Measurements from ENCODE around the gene PLXNA3.

PLXNA3 gene

DNA sequence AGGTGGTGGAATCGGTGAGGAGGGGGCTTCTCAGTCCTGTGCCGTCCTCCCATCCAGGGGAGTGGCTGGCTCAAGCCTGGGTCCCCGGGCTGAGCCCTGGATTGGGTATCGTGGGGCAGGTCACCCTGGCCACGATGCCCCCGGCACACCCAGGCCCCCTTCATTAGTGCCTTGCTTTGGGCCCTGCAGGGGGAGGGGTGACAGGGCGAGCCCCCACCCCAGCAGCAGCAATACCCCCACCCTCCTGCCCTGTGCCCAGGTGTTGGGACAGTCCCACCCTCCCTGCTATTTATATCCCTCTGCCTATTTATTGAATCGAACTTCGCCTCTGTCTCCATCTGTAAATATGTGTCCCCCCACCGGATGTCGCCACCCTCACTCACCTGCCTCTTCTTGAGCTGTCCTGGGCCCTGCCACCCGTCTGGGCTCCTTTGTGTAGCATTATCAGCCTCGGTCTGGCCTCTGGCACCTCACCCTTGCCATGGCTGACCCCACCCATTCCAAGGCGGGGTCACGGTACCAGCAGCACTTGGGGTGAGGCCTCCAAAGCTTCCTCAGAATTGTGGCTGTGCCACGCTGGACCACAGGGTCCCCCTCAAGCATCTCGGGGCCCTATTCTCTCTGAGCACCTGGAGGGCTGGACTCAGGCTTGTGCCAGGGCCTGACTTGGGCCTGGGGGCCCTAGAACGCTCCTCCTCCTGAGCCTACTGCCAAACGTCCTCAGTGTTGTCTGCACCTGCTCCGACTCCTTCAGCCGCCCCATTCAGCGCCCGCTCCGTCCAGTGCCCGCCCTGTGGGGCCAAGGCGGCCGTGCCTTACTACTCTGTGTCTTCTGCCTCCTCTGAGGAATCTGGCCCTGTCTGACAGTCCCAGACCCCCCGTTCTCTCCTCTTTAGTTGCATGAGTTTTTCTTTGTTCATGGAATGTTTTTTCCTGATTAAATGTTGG, 14.9 kb downstream of the PLXNA3 start:
- Histone ChIP-seq H3K27ac (no peak overlapping the region), H3K9ac (ENCODE audit: insufficient read length) (no peak overlapping the region), H3K36me3 (ENCODE audit: insufficient read depth, low read length) (no peaks in the 10 kb centered on the region; the same call in 1 of the 2 replicates), H3K4me3 (no peak overlapping the region), H3K9me3 (ENCODE audit: low read depth, low read length) (no peaks in the 10 kb centered on the region)
- TF ChIP-seq EZH2 (IDR thresholded peaks at IDR 0.05) (no peak), POLR2AphosphoS5 (IDR thresholded peaks at IDR 0.05; ENCODE audit: borderline replicate concordance, low read depth, low read length) (no peak), FOXP2 (optimal IDR thresholded peaks at IDR 0.05; ENCODE audit: control extremely low read depth, extremely low read length, insufficient read depth) (no peak)
- DNase-seq (ENCODE audit: low read depth, low spot score): no peak

DNA sequence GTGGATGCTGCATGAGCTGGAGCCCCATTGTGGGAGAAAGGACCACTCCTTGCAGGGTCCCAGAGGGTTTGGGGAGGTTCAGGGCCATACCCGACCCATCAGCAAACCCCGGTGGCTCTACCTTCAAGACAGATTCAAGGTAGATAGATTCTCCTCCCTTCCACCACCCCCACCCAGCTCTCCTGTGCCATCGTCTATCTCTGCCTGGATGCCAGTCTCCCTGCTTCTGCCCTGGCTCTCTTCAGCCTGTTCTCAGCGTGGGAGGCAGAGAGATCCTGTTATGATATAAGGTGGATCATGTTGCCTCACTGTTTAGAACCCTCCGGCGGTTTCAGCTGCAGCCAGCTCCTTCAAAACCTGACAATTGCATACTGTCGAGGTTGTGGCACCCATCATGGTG, 15.6 kb downstream of the PLXNA3 start:
- no peaks in the 10 kb centered on the region; the same call in 1 of the 2 replicates for H3K36me3 ChIP-seq (ENCODE audit: insufficient read depth, low read length)
- no peak overlapping the region for H3K4me3 ChIP-seq
- no peak overlapping the region for H3K9ac ChIP-seq (ENCODE audit: insufficient read length)
- H3K9me3 ChIP-seq (ENCODE audit: low read depth, low read length): no peaks in the 10 kb centered on the region
- TF ChIP-seq EZH2 (IDR thresholded peaks at IDR 0.05): no peak
- TF ChIP-seq FOXP2 (optimal IDR thresholded peaks at IDR 0.05; ENCODE audit: control extremely low read depth, extremely low read length, insufficient read depth): no peak
- TF ChIP-seq POLR2AphosphoS5 (IDR thresholded peaks at IDR 0.05; ENCODE audit: borderline replicate concordance, low read depth, low read length): no peak
- no peak for DNase-seq (ENCODE audit: low read depth, low spot score)
- H3K27ac ChIP-seq: no peak overlapping the region

DNA sequence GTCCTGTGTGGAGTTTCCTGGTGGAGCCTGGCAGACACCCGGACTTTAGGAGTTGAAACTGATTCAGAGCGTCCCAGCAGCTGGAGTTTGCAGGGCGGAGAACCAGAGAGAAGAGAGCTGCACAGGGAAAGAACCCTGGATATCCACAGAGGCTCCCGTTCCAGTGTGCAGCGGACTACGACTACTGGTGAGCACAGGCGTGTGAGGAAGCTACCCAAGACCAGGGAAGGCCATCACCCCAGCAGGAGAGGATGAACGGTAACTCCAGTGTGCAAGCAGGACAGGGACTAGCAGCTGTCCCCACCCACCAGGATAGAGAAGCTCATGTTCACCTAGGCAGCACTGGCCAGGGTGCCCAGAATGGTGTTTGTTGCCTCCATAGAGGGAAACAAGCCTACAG, 18.7 kb downstream of the PLXNA3 start:
- DNase-seq (ENCODE audit: low read depth, low spot score): no peak
- no peak overlapping the region for H3K27ac ChIP-seq
- H3K36me3 ChIP-seq (ENCODE audit: insufficient read depth, low read length): no peaks in the 10 kb centered on the region
- H3K9me3 ChIP-seq (ENCODE audit: low read depth, low read length): no peaks in the 10 kb centered on the region
- TF ChIP-seq FOXP2 (optimal IDR thresholded peaks at IDR 0.05; ENCODE audit: control extremely low read depth, extremely low read length, insufficient read depth) (no peak), EZH2 (IDR thresholded peaks at IDR 0.05) (no peak), POLR2AphosphoS5 (IDR thresholded peaks at IDR 0.05; ENCODE audit: borderline replicate concordance, low read depth, low read length) (no peak)
- H3K9ac ChIP-seq (ENCODE audit: insufficient read length): no peak overlapping the region
- H3K4me3 ChIP-seq: no peak overlapping the region

DNA sequence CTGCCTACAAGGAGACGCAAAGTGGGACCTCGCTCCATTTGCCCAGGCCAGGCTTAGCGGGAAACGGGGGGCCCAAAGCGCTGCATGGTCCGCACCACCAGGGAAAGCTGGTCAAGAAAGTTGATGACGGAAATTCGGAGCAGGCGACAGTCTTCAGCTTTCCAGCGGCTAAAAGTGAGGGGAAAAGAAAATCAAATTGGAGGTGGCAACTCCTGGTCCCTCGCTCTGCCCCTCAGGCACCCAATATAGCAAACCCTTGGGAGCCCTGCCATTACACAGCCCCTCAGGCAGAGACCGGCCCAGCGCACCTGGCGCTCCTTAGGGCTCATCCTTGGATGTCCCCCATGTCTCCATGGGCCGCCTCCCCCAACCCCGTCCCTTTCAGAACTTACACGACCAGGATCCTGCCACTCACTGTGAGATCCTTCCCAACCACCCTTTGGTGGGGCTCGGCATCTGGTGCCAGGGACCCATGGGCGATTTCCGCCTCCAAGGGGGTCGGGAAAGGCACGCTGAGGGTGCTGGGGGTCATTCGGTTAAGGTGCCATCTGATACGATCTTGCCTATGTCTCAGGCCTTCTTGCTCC, 19.9 kb downstream of the PLXNA3 start:
- TF ChIP-seq EZH2 (IDR thresholded peaks at IDR 0.05): no peak
- TF ChIP-seq POLR2AphosphoS5 (IDR thresholded peaks at IDR 0.05; ENCODE audit: borderline replicate concordance, low read depth, low read length): no peak
- no peak for TF ChIP-seq FOXP2 (optimal IDR thresholded peaks at IDR 0.05; ENCODE audit: control extremely low read depth, extremely low read length, insufficient read depth)
- Histone ChIP-seq H3K27ac (no peak overlapping the region), H3K4me3 (peak overlapping the region; percentile 79), H3K9ac (ENCODE audit: insufficient read length) (peak overlapping the region; percentile 62), H3K9me3 (ENCODE audit: low read depth, low read length) (no peaks in the 10 kb centered on the region), H3K36me3 (ENCODE audit: insufficient read depth, low read length) (no peaks in the 10 kb centered on the region)
- no peak for DNase-seq (ENCODE audit: low read depth, low spot score)

DNA sequence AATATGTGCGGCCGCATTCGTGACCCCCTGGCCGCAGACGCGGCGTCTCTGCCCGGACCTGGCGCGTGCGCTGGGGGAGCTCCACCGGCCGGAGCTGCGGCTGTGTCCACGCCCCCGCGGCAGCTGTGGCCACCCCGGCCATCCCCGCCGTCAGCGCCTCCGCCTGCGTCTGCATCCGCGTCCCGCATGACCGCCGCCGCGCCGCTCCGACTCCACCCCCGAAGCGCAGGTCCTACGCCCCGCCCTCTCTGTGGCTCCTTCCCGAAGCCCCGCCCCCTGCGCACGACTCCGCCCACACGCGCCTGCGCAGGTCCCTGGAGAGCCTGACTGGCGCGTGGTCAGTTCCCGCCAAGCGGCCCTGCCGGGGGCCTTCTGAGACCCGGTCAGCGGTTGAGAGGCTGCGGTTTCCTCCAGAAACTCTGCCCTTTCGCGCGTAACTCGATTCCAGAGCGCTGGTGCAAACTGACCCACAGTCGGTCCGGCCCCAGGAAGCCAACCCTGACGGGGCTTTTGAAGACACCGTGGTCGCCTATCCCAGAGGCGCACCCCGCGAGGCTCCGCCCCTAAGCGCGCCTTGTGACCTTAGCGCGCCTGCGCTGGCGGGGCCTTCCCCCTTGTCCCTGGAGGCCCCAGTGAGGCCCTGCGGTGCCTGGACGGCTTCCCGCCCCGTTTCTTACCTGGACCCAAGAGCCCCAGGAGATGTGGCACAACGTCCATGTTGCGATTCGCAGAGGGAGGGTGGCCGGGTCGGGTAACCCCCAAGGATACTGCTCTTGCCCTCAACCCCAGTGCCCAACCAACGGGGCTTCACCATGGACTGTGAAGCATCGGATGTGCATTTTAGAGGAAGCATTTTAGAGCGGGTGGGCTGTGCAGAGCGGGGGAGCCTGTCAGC, 20.9 kb downstream of the PLXNA3 start, which contains the start of gene LAGE3:
Gene LAGE3, minus strand, starts transcription at position 554 of the 895 bp plus-strand sequence. Its CDS starts 366 bp downstream, at position 188.
- Histone ChIP-seq H3K9ac (ENCODE audit: insufficient read length) (peak within 1 kb of the TSS; percentile 62), H3K36me3 (ENCODE audit: insufficient read depth, low read length) (no peaks in the 10 kb centered on the region), H3K27ac (peak within 1 kb of the TSS; percentile 80), H3K9me3 (ENCODE audit: low read depth, low read length) (no peaks in the 10 kb centered on the region), H3K4me3 (peak within 1 kb of the TSS; percentile 79)
- TF ChIP-seq FOXP2 (optimal IDR thresholded peaks at IDR 0.05; ENCODE audit: control extremely low read depth, extremely low read length, insufficient read depth): no peak
- peak; percentile 72; the same call in 1 of the 2 replicates for TF ChIP-seq POLR2AphosphoS5 (IDR thresholded peaks at IDR 0.05; ENCODE audit: borderline replicate concordance, low read depth, low read length)
- TF ChIP-seq EZH2 (IDR thresholded peaks at IDR 0.05): no peak
- DNase-seq (ENCODE audit: low read depth, low spot score): peak; percentile 16

DNA sequence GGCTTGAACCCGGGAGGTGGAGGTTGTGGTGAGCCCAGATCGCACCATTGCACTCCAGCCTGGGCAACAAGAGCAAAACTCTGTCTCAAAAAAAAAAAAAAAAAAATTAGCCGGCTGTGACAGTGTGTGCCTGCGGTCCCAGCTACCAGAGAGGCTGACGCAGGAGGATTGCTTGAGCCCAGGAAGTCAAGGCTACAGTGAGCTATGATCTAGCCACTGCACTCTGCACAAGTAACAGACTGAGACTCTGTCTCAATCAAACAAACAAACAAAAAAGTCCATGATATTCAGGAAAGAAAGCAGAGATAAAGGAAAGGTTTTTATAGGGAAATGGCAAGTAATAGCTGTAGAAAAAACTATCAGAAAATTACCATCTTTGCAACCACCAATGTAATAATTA, 23.1 kb downstream of the PLXNA3 start:
- DNase-seq (ENCODE audit: low read depth, low spot score): no peak
- H3K9ac ChIP-seq (ENCODE audit: insufficient read length): no peak overlapping the region
- H3K4me3 ChIP-seq: no peak overlapping the region
- no peak for TF ChIP-seq POLR2AphosphoS5 (IDR thresholded peaks at IDR 0.05; ENCODE audit: borderline replicate concordance, low read depth, low read length)
- TF ChIP-seq EZH2 (IDR thresholded peaks at IDR 0.05): no peak
- no peak for TF ChIP-seq FOXP2 (optimal IDR thresholded peaks at IDR 0.05; ENCODE audit: control extremely low read depth, extremely low read length, insufficient read depth)
- no peak overlapping the region for H3K27ac ChIP-seq
- no peaks in the 10 kb centered on the region for H3K9me3 ChIP-seq (ENCODE audit: low read depth, low read length)
- peaks cover 7% of the 10 kb centered on the region; the same call in 1 of the 2 replicates for H3K36me3 ChIP-seq (ENCODE audit: insufficient read depth, low read length)

DNA sequence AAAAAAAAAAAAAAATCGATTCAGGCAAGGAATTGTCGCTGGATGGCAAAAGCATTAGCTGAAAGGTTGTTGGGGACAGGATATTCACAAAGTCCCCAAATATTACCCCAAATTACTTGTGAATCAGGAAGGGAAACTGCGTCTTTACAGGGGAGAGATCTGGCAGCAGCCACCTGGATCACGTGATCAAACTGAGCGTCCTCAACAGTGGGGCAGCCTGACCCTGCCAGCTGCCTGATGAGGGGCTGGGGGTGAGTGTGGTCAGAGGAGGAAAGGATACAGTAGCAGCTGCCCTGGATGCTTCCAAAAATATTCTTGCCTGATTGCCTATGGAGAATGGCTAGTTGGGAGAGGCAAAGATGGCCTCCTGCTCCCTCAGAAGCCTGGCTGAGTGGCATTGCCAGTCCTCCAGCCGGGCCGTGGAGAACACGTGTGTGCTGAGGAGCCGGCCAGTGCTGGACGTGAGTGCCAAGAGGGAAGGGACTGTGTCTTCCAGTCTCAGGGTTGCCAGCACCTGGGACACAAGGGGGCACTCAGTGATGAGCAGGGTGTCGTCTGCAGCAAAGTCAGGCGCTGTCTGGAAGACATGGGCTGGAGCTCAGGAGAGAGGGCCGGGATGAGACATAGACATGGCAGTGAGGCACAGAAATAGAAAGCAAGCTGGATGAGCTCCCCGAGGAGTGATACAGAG, 24.0 kb downstream of the PLXNA3 start:
- Histone ChIP-seq H3K4me3 (no peak overlapping the region), H3K36me3 (ENCODE audit: insufficient read depth, low read length) (peaks cover 7% of the 10 kb centered on the region; the same call in 1 of the 2 replicates), H3K9ac (ENCODE audit: insufficient read length) (no peak overlapping the region), H3K9me3 (ENCODE audit: low read depth, low read length) (no peaks in the 10 kb centered on the region), H3K27ac (no peak overlapping the region)
- DNase-seq (ENCODE audit: low read depth, low spot score): no peak
- TF ChIP-seq EZH2 (IDR thresholded peaks at IDR 0.05) (no peak), FOXP2 (optimal IDR thresholded peaks at IDR 0.05; ENCODE audit: control extremely low read depth, extremely low read length, insufficient read depth) (no peak), POLR2AphosphoS5 (IDR thresholded peaks at IDR 0.05; ENCODE audit: borderline replicate concordance, low read depth, low read length) (no peak)

All from SK-N-MC (cell line).